ENCODE measurements around the gene INPP4B. TPM values are rescaled to one million over a fixed set of nuclear protein-coding genes. Genes with fewer than 3 reads are reported as not detected.

INPP4B gene
- total RNA-seq, 3 donors from 2014 or later: 15.8 to 113 (median 93.4) TPM

DNA sequence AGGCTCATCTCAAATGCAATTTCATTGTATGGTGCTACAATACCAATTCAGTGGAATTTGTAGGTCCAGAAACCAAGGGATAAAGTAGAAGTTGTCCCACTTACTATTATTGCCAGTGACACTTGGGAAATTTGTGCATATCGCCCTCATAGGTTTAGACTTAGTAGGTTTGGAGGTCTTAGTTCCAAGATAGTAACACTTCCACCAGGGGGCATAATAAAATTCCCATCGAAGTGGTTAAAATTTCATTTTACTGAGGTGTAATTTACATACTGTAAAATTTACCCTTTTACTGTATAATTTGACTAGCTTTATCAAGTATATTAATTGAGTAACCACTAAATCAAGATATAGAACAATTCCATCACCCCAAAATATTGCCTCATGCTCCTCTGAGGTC lies 174.6 kb downstream of the INPP4B start:
- Histone ChIP-seq H3K27me3 (no peaks in the 10 kb centered on the region), H3K9me3 (peaks cover 0 to 36% of the 10 kb centered on the region in 2 donors), H3K36me3 (no peaks in the 10 kb centered on the region), H3K27ac (no peak overlapping the region), H3K4me3 (no peak overlapping the region), H3K4me1 (no peaks in the 10 kb centered on the region)
- TF ChIP-seq POLR2A (IDR thresholded peaks at IDR 0.05): no peak
- TF ChIP-seq CTCF (IDR thresholded peaks at IDR 0.05): no peak
- TF ChIP-seq POLR2AphosphoS5 (IDR thresholded peaks at IDR 0.05): no peak
- intact Hi-C loops (cut with DNase I; ENCODE audit: low total_unique reads): no loop called here
- DNase-seq (ENCODE audit: low spot score in 2 of 2): no peak

DNA sequence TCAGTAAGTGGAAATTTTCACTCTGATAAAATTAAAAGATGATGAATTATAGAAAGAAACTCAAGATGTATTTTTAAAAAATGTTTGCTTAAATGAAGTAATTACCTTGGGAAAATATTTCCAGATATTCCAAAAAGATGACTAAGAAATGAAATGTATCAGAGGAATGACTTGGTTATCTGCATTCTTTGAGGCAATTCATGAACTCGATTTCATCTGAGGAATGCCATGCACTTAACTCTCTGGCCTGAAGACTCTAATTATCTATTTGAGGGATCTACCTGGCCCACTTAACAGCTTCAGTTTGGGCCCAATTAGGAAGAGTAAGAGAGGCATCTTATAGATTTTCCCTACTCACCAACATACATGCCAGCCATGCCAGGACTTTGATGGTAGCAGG lies 182.3 kb downstream of the INPP4B start:
- DNase-seq (ENCODE audit: low spot score in 2 of 2): no peak
- intact Hi-C loops (cut with DNase I; ENCODE audit: low total_unique reads): no loop called here
- no peak overlapping the region for H3K27ac ChIP-seq

DNA sequence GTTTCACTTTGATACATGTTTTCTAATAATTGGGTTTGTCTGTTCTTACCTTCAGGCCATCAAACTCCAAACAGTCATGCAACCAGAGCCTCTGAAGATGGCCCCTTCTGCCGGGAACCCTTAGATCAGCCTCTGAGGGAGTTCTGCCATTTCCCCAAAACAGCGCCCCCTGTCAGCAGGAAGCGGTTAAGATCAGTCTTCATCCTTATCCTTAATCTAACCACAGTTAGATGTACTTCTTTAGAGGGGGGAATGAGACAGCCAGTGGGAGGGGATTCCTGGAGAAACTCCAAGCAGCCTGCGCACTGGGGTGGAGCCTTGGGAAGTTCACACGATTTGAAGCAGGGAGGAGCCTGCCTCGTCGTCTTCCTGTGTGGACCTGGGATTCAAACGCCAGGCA lies 185.4 kb downstream of the INPP4B start:
- H3K36me3 ChIP-seq: peaks cover under 1% of the 10 kb centered on the region
- H3K4me1 ChIP-seq: no peaks in the 10 kb centered on the region
- DNase-seq (ENCODE audit: low spot score in 2 of 2): no peak
- TF ChIP-seq CTCF (IDR thresholded peaks at IDR 0.05) (no peak), POLR2A (IDR thresholded peaks at IDR 0.05) (no peak), POLR2AphosphoS5 (IDR thresholded peaks at IDR 0.05) (no peak)
- H3K4me3 ChIP-seq: no peak overlapping the region
- peaks cover 27 to 52% of the 10 kb centered on the region in 2 donors for H3K9me3 ChIP-seq
- intact Hi-C loops (cut with DNase I; ENCODE audit: low total_unique reads): no loop called here
- H3K27ac ChIP-seq: no peak overlapping the region
- no peaks in the 10 kb centered on the region for H3K27me3 ChIP-seq

More for the DNA sequence above, 182.3 kb downstream of the INPP4B start:
- Histone ChIP-seq H3K36me3 (no peaks in the 10 kb centered on the region), H3K4me3 (no peak overlapping the region), H3K9me3 (peaks cover 10 to 31% of the 10 kb centered on the region in 2 donors), H3K4me1 (no peaks in the 10 kb centered on the region), H3K27me3 (no peaks in the 10 kb centered on the region)
- no peak for TF ChIP-seq CTCF (IDR thresholded peaks at IDR 0.05)
- no peak for TF ChIP-seq POLR2A (IDR thresholded peaks at IDR 0.05)
- TF ChIP-seq POLR2AphosphoS5 (IDR thresholded peaks at IDR 0.05): no peak

DNA sequence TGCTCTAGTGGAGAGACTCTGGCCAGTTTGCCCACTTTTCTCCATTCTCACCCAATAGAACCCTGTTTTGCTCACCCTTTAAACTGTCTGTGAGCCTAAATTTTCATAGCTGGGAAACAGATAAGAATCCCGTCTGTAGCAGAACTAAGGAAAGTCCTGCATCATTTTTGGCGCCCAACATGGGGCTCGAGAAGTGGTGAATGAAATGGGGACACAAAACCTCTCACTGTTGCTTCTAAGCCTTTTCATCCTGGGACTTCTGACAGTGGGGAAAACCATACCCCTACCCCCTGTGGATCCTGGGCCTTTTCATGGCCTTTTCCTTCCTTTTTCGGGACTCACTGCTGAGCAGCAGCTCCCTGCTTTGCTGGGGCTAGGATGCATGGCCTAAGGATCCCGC lies 189.9 kb downstream of the INPP4B start:
- Histone ChIP-seq H3K4me1 (no peaks in the 10 kb centered on the region), H3K36me3 (peaks cover 3% of the 10 kb centered on the region), H3K27me3 (no peaks in the 10 kb centered on the region), H3K27ac (no peak overlapping the region), H3K9me3 (peaks cover 36 to 88% of the 10 kb centered on the region in 2 donors), H3K4me3 (no peak overlapping the region)
- no peak for DNase-seq (ENCODE audit: low spot score in 2 of 2)
- no peak for TF ChIP-seq POLR2A (IDR thresholded peaks at IDR 0.05)
- intact Hi-C loops (cut with DNase I; ENCODE audit: low total_unique reads): no loop called here

GRCh38 chr4:142648378-142648777 lies 197.7 kb downstream of the INPP4B start:
- TF ChIP-seq CTCF (IDR thresholded peaks at IDR 0.05) (no peak), POLR2AphosphoS5 (IDR thresholded peaks at IDR 0.05) (no peak)
- no peak for DNase-seq (ENCODE audit: low spot score in 2 of 2)
- Histone ChIP-seq H3K27me3 (no peaks in the 10 kb centered on the region), H3K36me3 (no peaks in the 10 kb centered on the region), H3K9me3 (peaks cover 13 to 32% of the 10 kb centered on the region in 2 donors), H3K4me1 (no peaks in the 10 kb centered on the region), H3K27ac (no peak overlapping the region), H3K4me3 (no peak overlapping the region)
- intact Hi-C loops (cut with DNase I; ENCODE audit: low total_unique reads): no loop called here

Measured in breast epithelium (tissue), 4 donors.